HG03521 (cell line): ENCODE results near the gene B3GALT5.

Experiments
- ATAC-seq: cut with Tn5 transposase; IDR thresholded peaks from one replicate; pipeline ENCODE4 v1.9.1; 2021; ENCODE audit warnings: mild to moderate bottlenecking, moderate library complexity; ENCODE audit not compliant: unreplicated experiment

The B3GALT5 gene

GRCh38 chr21:39602793-39603192 is 9.9 kb upstream of the B3GALT5 start:
- ATAC-seq = no peak

GRCh38 chr21:39604951-39605350 is 7.8 kb upstream of the B3GALT5 start:
- ATAC-seq = no peak

GRCh38 chr21:39610703-39611102 is 2.0 kb upstream of the B3GALT5 start:
- ATAC-seq = no peak

GRCh38 chr21:39611551-39612190 is 1.1 kb upstream of the B3GALT5 start:
- no peak for ATAC-seq

- no peak for ATAC-seq
These were observed 548 bp downstream of the B3GALT5 start for GRCh38 chr21:39613041-39613934.

GRCh38 chr21:39616211-39616772 is 3.6 kb downstream of the B3GALT5 start:
- no peak for ATAC-seq

GRCh38 chr21:39620856-39621255 is 8.1 kb downstream of the B3GALT5 start:
- ATAC-seq = no peak

- ATAC-seq = no peak
These were observed 12.6 kb downstream of the B3GALT5 start for GRCh38 chr21:39625211-39625895.

GRCh38 chr21:39628385-39628784 is 15.6 kb downstream of the B3GALT5 start:
- no peak for ATAC-seq

GRCh38 chr21:39630191-39630591 is 17.5 kb downstream of the B3GALT5 start:
- ATAC-seq = no peak

GRCh38 chr21:39630827-39631226 is 18.1 kb downstream of the B3GALT5 start:
- ATAC-seq = no peak

GRCh38 chr21:39631842-39632562 is 19.3 kb downstream of the B3GALT5 start:
- ATAC-seq = no peak

GRCh38 chr21:39632796-39633442 is 20.2 kb downstream of the B3GALT5 start:
- ATAC-seq = no peak

- ATAC-seq = no peak
These were observed 21.0 kb downstream of the B3GALT5 start for GRCh38 chr21:39633770-39634181.

- no peak for ATAC-seq
These were observed 21.8 kb downstream of the B3GALT5 start for GRCh38 chr21:39634507-39634906.

- no peak for ATAC-seq
These were observed 24.6 kb downstream of the B3GALT5 start for GRCh38 chr21:39637197-39637970.

- ATAC-seq = no peak
These were observed 25.2 kb downstream of the B3GALT5 start for GRCh38 chr21:39637971-39638240.

GRCh38 chr21:39638281-39638680 is 25.5 kb downstream of the B3GALT5 start:
- no peak for ATAC-seq

GRCh38 chr21:39640754-39641153 is 28.0 kb downstream of the B3GALT5 start:
- no peak for ATAC-seq
